PFSK-1 (cell line): ENCODE measurements around the gene PARD6B.

Experiments
- FOXP2 ChIP-seq: optimal IDR thresholded peaks from 2 replicates; pipeline ENCODE3; 2011; ENCODE audit warnings: borderline replicate concordance, control low read depth, inconsistent platforms; ENCODE audit not compliant: insufficient read depth; ENCODE audit errors: extremely low read length, extremely low read depth
- POLR2AphosphoS5 ChIP-seq: IDR thresholded peaks from 2 replicates; pipeline ENCODE4 v1.6.1; 2012; ENCODE audit warnings: low read depth, mild to moderate bottlenecking, control low read depth, low read length, moderate library complexity
- REST ChIP-seq, 2 experiments: IDR thresholded peaks; 2 replicates each; pipeline versions ENCODE4 v1.6.1 to v1.8.0; 2011 to 2012; ENCODE audit warnings: low read depth in 2 of 2, low read length in 2 of 2, control low read depth in 1 of 2, inconsistent platforms in 1 of 2, mild to moderate bottlenecking in 1 of 2, moderate library complexity in 1 of 2; ENCODE audit not compliant: insufficient read depth in 1 of 2
- SIN3A ChIP-seq: IDR thresholded peaks from 2 replicates; pipeline ENCODE4 v1.6.1; 2012; ENCODE audit warnings: mild to moderate bottlenecking, low read length, moderate library complexity, borderline replicate concordance; ENCODE audit not compliant: insufficient read depth
- TAF1 ChIP-seq: IDR thresholded peaks from 2 replicates; pipeline ENCODE4 v1.6.1; 2012; ENCODE audit warnings: low read length, control low read depth, borderline replicate concordance; ENCODE audit not compliant: insufficient read depth

GRCh38 chr20:50799890-50800550 is 68.6 kb downstream of the PARD6B start:
- TF ChIP-seq TAF1: no peak
- no peak for TF ChIP-seq REST (IDR thresholded peaks at IDR 0.05; ENCODE audit: insufficient read depth in 1 of 2, low read depth in 2 of 2, low read length in 2 of 2)
- TF ChIP-seq SIN3A: no peak
- no peak for TF ChIP-seq FOXP2
- no peak for TF ChIP-seq POLR2AphosphoS5
